Gastroesophageal sphincter (tissue), 3 donors: ENCODE results near the gene GUCY2C.

ENCODE experiments used
- POLR2A ChIP-seq, 2 donors: fragments of 450-650 bp; IDR thresholded peaks; one replicate each; pipeline ENCODE4 v1.6.1; 2017; ENCODE audit warnings: antibody characterized with exemption in 2 of 2, mild to moderate bottlenecking in 2 of 2, moderate library complexity in 1 of 2
- POLR2AphosphoS5 ChIP-seq: sonication (generic); formaldehyde crosslinking; IDR thresholded peaks from one replicate; pipeline ENCODE4 v1.6.1; 2017; ENCODE audit warnings: antibody characterized with exemption
- TF ChIP-seq, protein P1 (sequence below), 4 experiments: fragments of 200-600 bp in 2 of 4; fragments of 450-650 bp in 2 of 4; sonication (generic) in 1 of 4; IDR thresholded peaks; one replicate each; pipeline ENCODE4 v1.5.1; 2017 to 2019; ENCODE audit warnings: antibody characterized with exemption in 4 of 4, mild to moderate bottlenecking in 2 of 4, moderate library complexity in 2 of 4

- TF ChIP-seq, protein P1, sequence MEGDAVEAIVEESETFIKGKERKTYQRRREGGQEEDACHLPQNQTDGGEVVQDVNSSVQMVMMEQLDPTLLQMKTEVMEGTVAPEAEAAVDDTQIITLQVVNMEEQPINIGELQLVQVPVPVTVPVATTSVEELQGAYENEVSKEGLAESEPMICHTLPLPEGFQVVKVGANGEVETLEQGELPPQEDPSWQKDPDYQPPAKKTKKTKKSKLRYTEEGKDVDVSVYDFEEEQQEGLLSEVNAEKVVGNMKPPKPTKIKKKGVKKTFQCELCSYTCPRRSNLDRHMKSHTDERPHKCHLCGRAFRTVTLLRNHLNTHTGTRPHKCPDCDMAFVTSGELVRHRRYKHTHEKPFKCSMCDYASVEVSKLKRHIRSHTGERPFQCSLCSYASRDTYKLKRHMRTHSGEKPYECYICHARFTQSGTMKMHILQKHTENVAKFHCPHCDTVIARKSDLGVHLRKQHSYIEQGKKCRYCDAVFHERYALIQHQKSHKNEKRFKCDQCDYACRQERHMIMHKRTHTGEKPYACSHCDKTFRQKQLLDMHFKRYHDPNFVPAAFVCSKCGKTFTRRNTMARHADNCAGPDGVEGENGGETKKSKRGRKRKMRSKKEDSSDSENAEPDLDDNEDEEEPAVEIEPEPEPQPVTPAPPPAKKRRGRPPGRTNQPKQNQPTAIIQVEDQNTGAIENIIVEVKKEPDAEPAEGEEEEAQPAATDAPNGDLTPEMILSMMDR (IDR thresholded peaks at IDR 0.05) = no peak
- TF ChIP-seq POLR2AphosphoS5 (no peak), POLR2A (IDR thresholded peaks at IDR 0.05) (no peak)
These were observed 45.5 kb upstream of the GUCY2C start for GRCh38 chr12:14741942-14742341.
